Measurements from ENCODE around the gene LDLRAD2. TPM values are rescaled to one million over a fixed set of nuclear protein-coding genes. Genes with fewer than 3 reads are reported as not detected.

The LDLRAD2 gene
- total and polyA plus RNA-seq, 2 of the 8 experiments (the other 6 are each of a cell fraction or from before 2014, with no cell fraction given) = 0.48 to 0.74 TPM

- Histone ChIP-seq H3K56ac (replicated peaks; ENCODE audit: insufficient read length, low read depth, low read length) (no peak overlapping the region), H2BK120ac (replicated peaks; ENCODE audit: low read depth, low read length) (no peak overlapping the region), H3K79me1 (ENCODE audit: low read depth, low read length) (no peaks in the 10 kb centered on the region), H3K79me2 (ENCODE audit: control insufficient read depth in 1 of 2, insufficient read depth in 2 of 2, low read length in 2 of 2) (no peaks in the 10 kb centered on the region), H3K23me2 (ENCODE audit: low read depth, low read length) (no peaks in the 10 kb centered on the region), H3K23ac (ENCODE audit: insufficient read length) (no peak overlapping the region), H4K8ac (ENCODE audit: extremely low read depth, insufficient read depth, low read length) (no peak overlapping the region), H4K91ac (replicated peaks; ENCODE audit: insufficient read length, low read length) (no peak overlapping the region), H3K9ac (replicated peaks in 1 of 4; ENCODE audit: extremely low read depth in 1 of 4, low read depth in 3 of 4, low read length in 3 of 4) (peak overlapping the region in 1 of 4 experiments; percentile 47; a peak in 1 of 7 replicates), H2AFZ (ENCODE audit: low read length) (peak overlapping the region; percentile 77; the same call in 1 of the 2 replicates), H2BK12ac (ENCODE audit: low read depth, low read length) (peak overlapping the region; percentile 60; the same call in 1 of the 2 replicates), H2BK5ac (ENCODE audit: low read depth, low read length) (no peak overlapping the region), H4K5ac (ENCODE audit: insufficient read length, low read depth, low read length) (no peak overlapping the region), H3K4ac (replicated peaks; ENCODE audit: insufficient read length, low read depth, low read length) (no peak overlapping the region), H2BK15ac (ENCODE audit: low read length) (0 out of 2 replicates have a peak overlapping the region, but pooled peaks have one; percentile 46), H3K4me2 (ENCODE audit: insufficient read depth in 1 of 2, low read depth in 2 of 2, low read length in 2 of 2) (peak overlapping the region; percentile 30 to 45; a peak in 2 of 4 replicates), H2BK20ac (ENCODE audit: low read length) (0 out of 2 replicates have a peak overlapping the region, but pooled peaks have one; percentile 61), H3K14ac (ENCODE audit: insufficient read length) (no peak overlapping the region), H3K4me3 (ENCODE audit: extremely low read depth in 1 of 4, insufficient read depth in 2 of 4, low read depth in 3 of 4, low read length in 4 of 4) (no peak overlapping the region), H2AK5ac (ENCODE audit: low read depth, low read length) (0 out of 2 replicates have a peak overlapping the region, but pooled peaks have one; percentile 13), H3K9me3 (ENCODE audit: insufficient read depth in 2 of 2, low read depth in 1 of 2, low read length in 1 of 2) (no peaks in the 10 kb centered on the region), H3K4me1 (replicated peaks in 1 of 4; ENCODE audit: control insufficient read depth in 3 of 4, insufficient read depth in 4 of 4, low read length in 3 of 4) (peaks cover 0 to 11% (median 2%) of the 10 kb centered on the region in 4 experiments; a peak in 5 of 7 replicates), H3K36me3 (ENCODE audit: control insufficient read depth in 2 of 4, insufficient read depth in 4 of 4, low read length in 3 of 4) (peaks cover 0 to 14% (median 3%) of the 10 kb centered on the region in 4 experiments; a peak in 4 of 8 replicates), H3K27ac (ENCODE audit: low read depth, low read length) (no peak overlapping the region), H4K20me1 (replicated peaks in 1 of 2; ENCODE audit: control insufficient read depth in 1 of 2, insufficient read depth in 2 of 2, low read length in 2 of 2) (no peaks in the 10 kb centered on the region), H3K27me3 (replicated peaks in 1 of 4; ENCODE audit: control insufficient read depth in 3 of 4, extremely low read depth in 1 of 4, insufficient read depth in 3 of 4, low read length in 3 of 4) (no peaks in the 10 kb centered on the region; a peak in 1 of 7 replicates), H3K18ac (ENCODE audit: extremely low read depth, low read length) (no peak overlapping the region)
- POLR2A ChIA-PET (ENCODE audit: partially characterized antibody) = interaction anchor here (0.8 to 1.2 kb wide), 2 partner anchors 9 to 36 kb away, joined by 3 to 4 read pairs; partner anchors contain the start of gene USP48
- WGBS, 2 experiments (ENCODE audit: extremely low coverage in 1 of 2, insufficient coverage in 1 of 2, insufficient read length in 1 of 2, insufficient replicate concordance in 2 of 2, low coverage in 1 of 2, low lambda C conversion rate in 2 of 2, missing lambda C conversion rate in 1 of 2) = 44% methylated on average over 4 of the region's 10 CpGs; no CpG with 5 or more reads in 1 of the 2 experiments
- DNase-seq (ENCODE audit: low read depth in 1 of 2, low spot score in 2 of 2) (no peak), FAIRE-seq (peak; percentile 24)
- CTCF ChIA-PET (ENCODE audit: partially characterized antibody) = no interaction called here
- no peak for TF ChIP-seq CBX5 (IDR thresholded peaks at IDR 0.05; ENCODE audit: low read depth, low read length)
- no peak for TF ChIP-seq RAD21 (IDR thresholded peaks at IDR 0.05 in 1 of 2, conservative IDR thresholded peaks at IDR 0.05 in 1 of 2; ENCODE audit: low read depth in 2 of 2, low read length in 2 of 2)
- no peak for TF ChIP-seq KDM1A (IDR thresholded peaks at IDR 0.05; ENCODE audit: borderline replicate concordance, low read length)
Measured at GRCh38 chr1:21818656-21819055, 6.6 kb downstream of the LDLRAD2 start.

Measured in H1 (cell line).